ENCODE results near the gene FOXD1. TPM values are rescaled to one million over a fixed set of nuclear protein-coding genes. Genes with fewer than 3 reads are reported as not detected.

The FOXD1 gene
- total and polyA plus RNA-seq, 2 of the 4 experiments (the other 2 are of a cell fraction), result 3.2 to 23.1 TPM

DNA sequence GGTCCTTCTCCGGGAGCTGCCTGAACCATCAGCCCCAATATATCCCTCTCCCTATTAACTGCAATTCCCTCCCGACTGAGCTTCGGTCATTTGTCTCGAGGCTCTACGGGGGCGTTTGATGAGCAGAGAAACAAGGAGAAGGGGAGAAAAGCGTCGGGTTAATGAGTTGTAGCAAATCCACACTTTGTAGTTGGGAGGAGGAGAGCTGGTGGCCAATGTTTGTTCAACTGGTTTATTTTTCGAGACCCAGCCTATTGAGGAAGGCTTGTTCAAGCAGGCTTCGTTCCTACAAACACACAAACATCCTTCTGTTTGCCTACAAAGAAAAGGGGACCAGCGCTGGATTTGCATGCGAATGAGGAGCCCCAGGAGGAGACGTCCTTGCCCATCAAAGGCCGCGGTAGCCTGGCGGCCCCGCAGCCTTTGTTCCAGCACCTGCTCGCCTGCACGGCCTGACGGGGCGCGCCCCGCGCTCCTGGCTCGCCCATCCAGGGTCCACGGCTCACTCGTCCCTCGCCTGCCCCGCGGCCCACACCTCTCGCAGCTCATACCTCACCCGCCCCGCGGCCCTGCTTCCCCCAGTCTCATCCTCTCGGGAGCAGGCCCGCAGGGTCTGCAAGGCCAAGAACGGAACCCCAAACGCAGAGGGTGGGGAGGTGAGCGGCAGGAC, 4.6 kb downstream of the FOXD1 start:
- peak overlapping the region; percentile 25; the same call in 1 of the 2 replicates for H3K18ac ChIP-seq (ENCODE audit: low read depth, low read length)
- peak overlapping the region; percentile 4; the same call in 1 of the 2 replicates for H4K5ac ChIP-seq (ENCODE audit: low read depth, low read length)
- H4K8ac ChIP-seq (ENCODE audit: low read depth in 2 of 2, low read length in 2 of 2), result peak overlapping the region; percentile 12 to 59; a peak in 3 of 4 replicates
- no TSS peak for BruUV-seq (replicated peaks)
- H3K27ac ChIP-seq (ENCODE audit: insufficient read depth, low read length), result peak overlapping the region; percentile 44
- in situ Hi-C loops (cut with MboI; ENCODE audit: low sequenced_read_pairs), result loop anchor here (5.0 to 10.0 kb wide), 3 partner anchors 77 to 359 kb away; no protein-coding TSS in a partner anchor
- CTCF ChIA-PET, result interaction anchor here (1.4 kb wide), 1 partner anchor 131 kb away, joined by 3 read pairs; no protein-coding TSS in a partner anchor
- POLR2A ChIA-PET (ENCODE audit: unreplicated experiment), result interaction anchor here (0.5 kb wide), 1 partner anchor 1476 kb away, joined by 3 read pairs; no protein-coding TSS in a partner anchor
- peak overlapping the region; percentile 46 for H2AK9ac ChIP-seq (replicated peaks; ENCODE audit: low read depth, low read length, poor library complexity)
- peak overlapping the region; percentile 37 for H3K4me3 ChIP-seq (ENCODE audit: insufficient read depth, low read depth, low read length)
- peak overlapping the region; percentile 98 for H3K23ac ChIP-seq (ENCODE audit: low read depth, low read length)
- DNase-seq (no peak), ATAC-seq (ENCODE audit: low read depth) (no peak)
- peak overlapping the region; percentile 37 for H2BK5ac ChIP-seq (ENCODE audit: low read depth, low read length, poor library complexity, severe bottlenecking)
- H4K20me1 ChIP-seq (ENCODE audit: insufficient read depth, low read length), result peaks cover 9% of the 10 kb centered on the region; the same call in 1 of the 2 replicates
- peak overlapping the region; percentile 85 for H3K14ac ChIP-seq (replicated peaks; ENCODE audit: low read depth, low read length)
- dilution Hi-C loops (cut with HindIII; ENCODE audit: low sequenced_read_pairs, unreplicated experiment), result no loop called here
- H3K56ac ChIP-seq (ENCODE audit: extremely low read depth, insufficient read depth, low read length), result peak overlapping the region; percentile 8; the same call in 1 of the 2 replicates
- H2AFZ ChIP-seq (replicated peaks; ENCODE audit: low read length, poor library complexity), result peak overlapping the region; percentile 16
- peaks cover 15% of the 10 kb centered on the region for H3K4me1 ChIP-seq (ENCODE audit: control insufficient read depth, insufficient read depth, low read length)
- peak overlapping the region; percentile 52 for H4K91ac ChIP-seq (ENCODE audit: insufficient read depth, low read depth, low read length)
- peaks cover 16 to 42% of the 10 kb centered on the region in 2 experiments for H3K79me1 ChIP-seq (ENCODE audit: low read depth in 1 of 2, low read length in 2 of 2)
- WGBS, 2 experiments (ENCODE audit: extremely low coverage in 2 of 2, insufficient read length in 1 of 2), result no CpG with 5 or more reads among the region's 39 CpGs
- intact Hi-C loops (cut with micrococcal nuclease), result loop anchor here (2.0 kb wide), 1 partner anchor 79 kb away; no protein-coding TSS in a partner anchor
- peaks cover 4% of the 10 kb centered on the region for H3K9me1 ChIP-seq (ENCODE audit: insufficient read depth, low read length)
- H3K9ac ChIP-seq (ENCODE audit: low read depth, low read length), result peak overlapping the region; percentile 58
- H3K36me3 ChIP-seq (ENCODE audit: control insufficient read depth, insufficient read depth, low read length), result peaks cover 8% of the 10 kb centered on the region; the same call in 1 of the 2 replicates
- 0 out of 3 replicates have a peak overlapping the region, but pooled peaks have one; percentile 56 for H2BK15ac ChIP-seq (ENCODE audit: low read depth, low read length)
- no peaks in the 10 kb centered on the region for H3K27me3 ChIP-seq (ENCODE audit: control insufficient read depth, insufficient read depth, low read length)
- peak overlapping the region; percentile 79 for H3K4ac ChIP-seq (ENCODE audit: low read depth, low read length)
- TF ChIP-seq BHLHE40 (IDR thresholded peaks at IDR 0.05; ENCODE audit: low read depth, low read length) (no peak), RFX5 (IDR thresholded peaks at IDR 0.05; ENCODE audit: low read depth, low read length) (no peak), RCOR1 (IDR thresholded peaks at IDR 0.05; ENCODE audit: insufficient replicate concordance, low read length) (no peak), NFE2L2 (IDR thresholded peaks at IDR 0.05; ENCODE audit: low read depth, low read length) (no peak), CEBPB (IDR thresholded peaks at IDR 0.05; ENCODE audit: low read depth, low read length) (no peak), FOS (IDR thresholded peaks at IDR 0.05; ENCODE audit: low read depth, low read length) (no peak), POLR2A (IDR thresholded peaks at IDR 0.05; ENCODE audit: low read depth, low read length) (no peak; the same call in 1 of the 2 replicates)
- TF ChIP-seq, protein P1, sequence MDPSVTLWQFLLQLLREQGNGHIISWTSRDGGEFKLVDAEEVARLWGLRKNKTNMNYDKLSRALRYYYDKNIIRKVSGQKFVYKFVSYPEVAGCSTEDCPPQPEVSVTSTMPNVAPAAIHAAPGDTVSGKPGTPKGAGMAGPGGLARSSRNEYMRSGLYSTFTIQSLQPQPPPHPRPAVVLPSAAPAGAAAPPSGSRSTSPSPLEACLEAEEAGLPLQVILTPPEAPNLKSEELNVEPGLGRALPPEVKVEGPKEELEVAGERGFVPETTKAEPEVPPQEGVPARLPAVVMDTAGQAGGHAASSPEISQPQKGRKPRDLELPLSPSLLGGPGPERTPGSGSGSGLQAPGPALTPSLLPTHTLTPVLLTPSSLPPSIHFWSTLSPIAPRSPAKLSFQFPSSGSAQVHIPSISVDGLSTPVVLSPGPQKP (IDR thresholded peaks at IDR 0.05; ENCODE audit: borderline replicate concordance, low read depth, low read length), result no peak
- peak overlapping the region; percentile 47; the same call in 1 of the 2 replicates for H2AK5ac ChIP-seq (ENCODE audit: low read depth, low read length)
- H2BK120ac ChIP-seq (ENCODE audit: low read depth, low read length), result peak overlapping the region; percentile 82
- peak overlapping the region; percentile 74 for H2BK20ac ChIP-seq (ENCODE audit: low read depth, low read length)
- peak overlapping the region; percentile 86 for H3K4me2 ChIP-seq (ENCODE audit: low read depth, low read length)
- H3K9me3 ChIP-seq (ENCODE audit: control insufficient read depth, insufficient read depth, low read length), result no peaks in the 10 kb centered on the region

Measured in IMR-90 (cell line).